CD4-positive, alpha-beta T cell (primary cell): ENCODE measurements around the gene NTN1. TPM values are rescaled to one million over a fixed set of nuclear protein-coding genes. Genes with fewer than 3 reads are reported as not detected.

ENCODE experiments used
- ATAC-seq: fragments of 200-7000 bp; cut with Tn5 transposase; one replicate; pipeline ENCODE4 v1.10.0; 2022; ENCODE audit warnings: mild to moderate bottlenecking; ENCODE audit not compliant: poor library complexity
- CTCF ChIA-PET: fragments of 350-600 bp; sonication (Branson Sonifier 250); formaldehyde crosslinking; loops from one replicate; lab custom pipeline; 2021; ENCODE audit warnings: antibody characterized with exemption, inconsistent platforms; lab: Charles Lee
- POLR2A ChIA-PET: fragments of 350-600 bp; sonication (Branson Sonifier 250); formaldehyde crosslinking; loops from one replicate; lab custom pipeline; 2021; ENCODE audit warnings: antibody characterized with exemption, inconsistent platforms; lab: Charles Lee
- DNase-seq, 14 experiments: peaks; one replicate each; pipeline ENCODE4 v3.0.0-alpha.2; 2013 to 2020; ENCODE audit warnings: mixed read lengths in 2 of 14
- H3K27ac ChIP-seq, 2 donors: one replicate each; pipeline versions ENCODE4 v1.5.1 to v1.7.0; 2013; ENCODE audit warnings: low read length in 2 of 2, low read depth in 1 of 2, mild to moderate bottlenecking in 1 of 2
- H3K27me3 ChIP-seq, 2 experiments: 1 replicate in 1 of 2; 2 replicates in 1 of 2; pipeline versions ENCODE4 v1.6.1 to v1.7.0; 2013; ENCODE audit warnings: low read length in 2 of 2, control low read depth in 1 of 2, mild to moderate bottlenecking in 1 of 2, moderate library complexity in 1 of 2; ENCODE audit not compliant: insufficient read depth in 2 of 2, control insufficient read depth in 1 of 2
- H3K36me3 ChIP-seq: one replicate; pipeline ENCODE4 v1.6.1; 2013; ENCODE audit warnings: low read length, control low read depth; ENCODE audit not compliant: insufficient read depth
- H3K4me1 ChIP-seq: one replicate; pipeline ENCODE4 v1.6.1; 2013; ENCODE audit warnings: low read length, control low read depth; ENCODE audit not compliant: insufficient read depth
- H3K4me3 ChIP-seq: one replicate; pipeline ENCODE4 v1.5.1; 2013; ENCODE audit warnings: mild to moderate bottlenecking, low read length, moderate library complexity
- H3K9me3 ChIP-seq, 2 experiments: 1 replicate in 1 of 2; 2 replicates in 1 of 2; pipeline versions ENCODE4 v1.6.1 to v1.7.0; 2013; ENCODE audit warnings: low read length in 2 of 2, mild to moderate bottlenecking in 2 of 2, control low read depth in 1 of 2, moderate library complexity in 1 of 2; ENCODE audit not compliant: control insufficient read depth in 1 of 2, insufficient read depth in 1 of 2
- H3K27ac Mint-ChIP-seq: one replicate; pipeline ENCODE4 v1.8.0; 2020; ENCODE audit warnings: mixed read lengths
- H3K27me3 Mint-ChIP-seq: one replicate; pipeline ENCODE4 v1.8.0; 2021; ENCODE audit warnings: mixed read lengths
- H3K36me3 Mint-ChIP-seq: one replicate; pipeline ENCODE4 v1.8.0; 2021; ENCODE audit warnings: low read depth, mixed read lengths
- H3K4me1 Mint-ChIP-seq: one replicate; pipeline ENCODE4 v1.8.0; 2021; ENCODE audit warnings: low read depth, mixed read lengths
- H3K4me3 Mint-ChIP-seq: one replicate; pipeline ENCODE4 v1.8.0; 2020; ENCODE audit warnings: mild to moderate bottlenecking, mixed read lengths
- H3K9me3 Mint-ChIP-seq: one replicate; pipeline ENCODE4 v1.8.0; 2020; ENCODE audit warnings: mixed read lengths
- CTCF ChIP-seq: fragments of 200-600 bp; IDR thresholded peaks from one replicate; pipeline ENCODE4 v1.8.0; 2022; ENCODE audit warnings: antibody characterized with exemption, mild to moderate bottlenecking
- intact Hi-C, 2 experiments: fragments of 100-400 bp; cut with DNase I in 1 of 2; cut with micrococcal nuclease in 1 of 2; formaldehyde crosslinking; loops; one replicate each; pipeline versions ENCODE4 v1.15.1 to v1.9.0; 2023 to 2025; cut with DNase I, micrococcal nuclease
- total RNA-seq, 174 experiments: library from RNA in 2 of 174; stranded (reverse) in 2 of 174; gene quantifications; one replicate each; pipeline ENCODE4 v1.2.3 and lab custom pipeline; 2021 to 2026

Gene NTN1
- total RNA-seq, 2 experiments from 2014 or later: 0.08 to 0.14 TPM

DNA sequence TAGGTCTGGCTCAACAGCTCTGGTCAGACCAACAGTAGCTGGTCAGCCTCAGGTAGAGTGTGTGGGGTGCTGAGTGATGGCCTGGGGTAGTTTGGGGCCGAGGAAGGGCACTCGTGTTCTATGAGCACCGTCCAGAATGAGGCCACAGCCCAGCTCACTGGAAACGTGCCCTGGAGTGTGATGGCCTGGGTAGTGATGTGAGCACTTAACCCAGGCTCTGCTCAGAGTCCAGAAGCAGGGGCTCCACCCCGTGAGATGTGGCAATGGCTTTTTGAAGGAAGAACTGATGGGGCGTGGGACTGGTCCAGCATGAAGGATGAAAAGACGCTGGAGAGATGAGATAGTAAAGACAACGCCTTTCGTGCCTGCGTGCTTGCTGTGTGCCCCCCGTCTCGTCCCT lies 35.3 kb downstream of the NTN1 start:
- no peak for ATAC-seq
- Mint-ChIP-seq H3K9me3 (no peaks in the 10 kb centered on the region), H3K36me3 (no peaks in the 10 kb centered on the region), H3K4me1 (no peaks in the 10 kb centered on the region), H3K27me3 (peaks cover 6% of the 10 kb centered on the region), H3K27ac (no peak overlapping the region), H3K4me3 (no peak overlapping the region)
- no peaks in the 10 kb centered on the region for H3K4me1 ChIP-seq
- H3K9me3 ChIP-seq: no peaks in the 10 kb centered on the region
- no peak for TF ChIP-seq CTCF
- POLR2A ChIA-PET: no interaction called here
- H3K4me3 ChIP-seq: no peak overlapping the region
- intact Hi-C loops: no loop called here
- no peak for DNase-seq
- no peaks in the 10 kb centered on the region for H3K36me3 ChIP-seq
- no peak overlapping the region for H3K27ac ChIP-seq
- H3K27me3 ChIP-seq: peaks cover 2 to 5% of the 10 kb centered on the region in 2 experiments
- CTCF ChIA-PET: no interaction called here

GRCh38 chr17:9057310-9057709 lies 36.0 kb downstream of the NTN1 start:
- Mint-ChIP-seq H3K9me3 (no peaks in the 10 kb centered on the region), H3K27ac (no peak overlapping the region), H3K27me3 (peaks cover 6% of the 10 kb centered on the region), H3K36me3 (no peaks in the 10 kb centered on the region), H3K4me3 (no peak overlapping the region), H3K4me1 (no peaks in the 10 kb centered on the region)
- DNase-seq (no peak), ATAC-seq (no peak)
- H3K27ac ChIP-seq: no peak overlapping the region
- POLR2A ChIA-PET: no interaction called here
- no peak for TF ChIP-seq CTCF
- no peak overlapping the region for H3K4me3 ChIP-seq
- intact Hi-C loops: no loop called here
- CTCF ChIA-PET: no interaction called here
- no peaks in the 10 kb centered on the region for H3K4me1 ChIP-seq
- H3K9me3 ChIP-seq: no peaks in the 10 kb centered on the region
- peaks cover 2 to 5% of the 10 kb centered on the region in 2 experiments for H3K27me3 ChIP-seq
- H3K36me3 ChIP-seq: no peaks in the 10 kb centered on the region

DNA sequence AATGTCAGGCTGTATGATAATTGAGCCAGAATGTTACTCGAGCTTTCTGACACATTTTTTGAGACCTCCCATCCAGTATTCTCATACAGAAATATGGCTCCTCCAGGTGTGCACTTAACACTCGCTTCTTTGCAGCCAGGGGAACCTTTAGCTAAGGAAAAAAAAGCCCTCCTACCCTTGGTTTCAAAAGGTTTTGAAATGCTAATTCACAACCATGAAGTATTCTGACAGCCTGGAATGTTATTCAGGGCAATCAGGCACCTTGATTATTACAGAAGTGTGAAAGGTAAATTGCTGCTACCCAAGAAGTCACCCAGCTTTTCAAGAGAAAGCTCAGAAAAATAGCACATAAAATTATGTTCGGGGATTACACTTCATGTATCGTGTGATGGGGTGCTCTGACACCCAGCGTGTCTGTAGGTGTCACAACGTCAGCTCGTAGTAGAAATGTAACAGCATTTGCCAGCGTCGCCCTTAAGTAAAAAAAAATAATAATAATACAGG lies 41.1 kb downstream of the NTN1 start:
- Histone ChIP-seq H3K4me3 (no peak overlapping the region), H3K9me3 (no peaks in the 10 kb centered on the region), H3K4me1 (no peaks in the 10 kb centered on the region), H3K36me3 (no peaks in the 10 kb centered on the region), H3K27me3 (peaks cover 0 to 1% of the 10 kb centered on the region in 2 experiments), H3K27ac (no peak overlapping the region)
- Mint-ChIP-seq H3K27ac (no peak overlapping the region), H3K36me3 (no peaks in the 10 kb centered on the region), H3K4me1 (no peaks in the 10 kb centered on the region), H3K4me3 (no peak overlapping the region), H3K27me3 (peaks cover 7% of the 10 kb centered on the region), H3K9me3 (no peaks in the 10 kb centered on the region)
- CTCF ChIA-PET: no interaction called here
- DNase-seq: no peak
- no peak for ATAC-seq
- POLR2A ChIA-PET: no interaction called here
- no peak for TF ChIP-seq CTCF
- intact Hi-C loops: no loop called here
